Measurements from ENCODE around the gene CHST8.
A peak's percentile ranks its signal among the peaks of the same experiment; 100 is the strongest.

The CHST8 gene

DNA sequence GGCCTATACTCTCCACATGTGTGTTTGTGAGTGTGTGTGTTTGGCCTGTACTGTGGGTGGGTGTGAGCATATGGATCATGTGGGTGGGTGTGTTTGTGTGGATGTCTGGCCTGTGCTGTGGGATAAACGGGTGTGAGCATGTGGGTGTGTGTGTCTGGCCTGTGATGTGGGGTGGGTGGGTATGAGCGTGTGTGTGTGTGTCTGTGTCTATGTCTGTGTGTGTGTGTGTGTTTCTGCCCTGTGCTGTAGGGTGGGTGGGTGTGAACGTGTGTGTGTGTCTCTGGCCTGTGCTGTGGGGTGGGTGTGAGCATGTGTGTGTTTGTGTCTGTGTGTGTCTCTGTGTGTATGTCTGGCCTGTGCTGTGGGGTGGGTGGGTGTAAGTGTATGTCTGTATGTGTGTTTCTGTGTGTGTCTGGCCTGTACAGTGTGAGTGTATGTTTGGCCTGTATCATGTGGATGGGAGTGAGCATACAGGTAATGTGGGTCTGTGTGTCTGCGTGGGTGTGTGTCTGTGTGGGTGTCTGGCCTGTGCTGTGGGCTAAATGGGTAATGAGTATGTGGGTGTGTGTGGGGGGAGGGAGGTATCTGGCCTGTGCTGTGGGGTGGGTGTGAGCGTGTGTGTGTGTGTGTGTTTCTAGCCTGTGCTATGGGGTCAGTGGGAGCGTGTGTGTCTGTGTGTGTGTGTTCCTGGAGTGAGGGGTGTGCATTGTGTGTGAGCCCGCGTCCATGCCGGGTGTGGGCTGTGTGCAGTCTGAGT is 154.2 kb downstream of the CHST8 start:
- no peak for TF ChIP-seq CTCF (IDR thresholded peaks at IDR 0.05; ENCODE audit: insufficient read depth, low read depth, low read length, missing control alignments)
- DNase-seq (ENCODE audit: low read depth) = no peak
- no peak overlapping the region for H3K4me3 ChIP-seq (ENCODE audit: low read depth, low read length)

- no peak for DNase-seq (ENCODE audit: low read depth)
- H3K4me3 ChIP-seq (ENCODE audit: low read depth, low read length) = no peak overlapping the region
- TF ChIP-seq CTCF (IDR thresholded peaks at IDR 0.05; ENCODE audit: insufficient read depth, low read depth, low read length, missing control alignments) = no peak
These were observed 155.6 kb downstream of the CHST8 start for GRCh38 chr19:33777351-33777750.

- H3K4me3 ChIP-seq (ENCODE audit: low read depth, low read length) = no peak overlapping the region
- no peak for DNase-seq (ENCODE audit: low read depth)
- no peak for TF ChIP-seq CTCF (IDR thresholded peaks at IDR 0.05; ENCODE audit: insufficient read depth, low read depth, low read length, missing control alignments)
These were observed 156.0 kb downstream of the CHST8 start for GRCh38 chr19:33777753-33778088.

DNA sequence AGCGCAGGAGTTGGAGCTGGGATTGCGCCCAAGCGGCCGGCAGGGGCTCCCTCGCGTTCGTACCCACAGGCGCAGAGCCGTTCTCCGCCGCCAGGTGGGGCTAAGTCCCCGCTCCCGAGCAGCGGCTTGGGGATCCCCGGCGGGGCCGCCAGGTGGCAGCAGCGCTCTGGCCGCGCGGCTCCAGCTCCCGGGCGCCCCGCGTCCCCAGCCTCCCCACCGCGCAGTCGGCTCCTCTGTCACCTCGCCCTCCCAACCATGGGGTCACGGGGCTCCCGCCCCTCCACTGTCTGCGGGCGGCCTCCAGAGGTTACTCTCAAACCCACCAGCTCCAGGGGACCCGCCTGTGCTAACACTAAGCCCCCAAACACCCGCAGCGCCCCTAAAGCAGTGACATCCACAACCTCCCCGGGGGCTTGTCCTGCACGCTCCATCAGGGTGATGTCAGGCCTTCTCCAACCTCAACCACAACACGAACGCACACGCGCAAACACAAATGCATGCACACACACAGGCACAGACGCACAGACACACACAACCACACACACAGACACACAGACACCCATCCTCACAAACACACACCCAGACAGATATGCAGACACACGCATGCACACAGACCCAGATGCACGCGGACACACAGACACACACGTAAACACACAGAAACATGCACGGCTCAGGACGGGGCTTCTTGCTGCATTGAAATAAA is 156.5 kb downstream of the CHST8 start:
- TF ChIP-seq CTCF (IDR thresholded peaks at IDR 0.05; ENCODE audit: insufficient read depth, low read depth, low read length, missing control alignments) = peak; percentile 100
- no peak overlapping the region for H3K4me3 ChIP-seq (ENCODE audit: low read depth, low read length)
- DNase-seq (ENCODE audit: low read depth) = peak; percentile 83

- no peak for TF ChIP-seq CTCF (IDR thresholded peaks at IDR 0.05; ENCODE audit: insufficient read depth, low read depth, low read length, missing control alignments)
- DNase-seq (ENCODE audit: low read depth) = no peak
- H3K4me3 ChIP-seq (ENCODE audit: low read depth, low read length) = no peak overlapping the region
These were observed 158.1 kb downstream of the CHST8 start for GRCh38 chr19:33779849-33780248.

DNA sequence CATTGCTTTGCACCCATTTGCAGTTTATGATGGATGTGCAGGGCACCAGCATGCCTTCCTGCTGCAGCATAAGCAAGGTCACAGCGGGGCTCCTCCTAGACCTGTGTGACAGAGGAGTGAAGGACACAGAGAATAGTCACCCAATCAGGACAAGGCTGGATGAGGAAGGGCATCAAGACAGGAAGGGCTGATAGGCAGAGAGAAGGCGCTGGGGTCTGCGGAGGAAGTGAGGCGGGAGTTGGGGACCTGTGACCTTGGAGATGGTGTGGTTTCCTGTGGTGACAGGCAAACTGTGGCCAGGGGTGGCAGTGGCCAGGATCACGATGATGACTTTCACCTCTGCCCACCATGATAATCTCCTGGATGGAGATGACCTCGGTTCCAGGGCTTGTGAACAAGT is 158.5 kb downstream of the CHST8 start:
- TF ChIP-seq CTCF (IDR thresholded peaks at IDR 0.05; ENCODE audit: insufficient read depth, low read depth, low read length, missing control alignments) = no peak
- no peak overlapping the region for H3K4me3 ChIP-seq (ENCODE audit: low read depth, low read length)
- DNase-seq (ENCODE audit: low read depth) = no peak

Data from GM12865 (cell line).